Glomerular endothelial cell (primary cell): Measurements from ENCODE around the gene SPPL3. TPM values are rescaled to one million over a fixed set of nuclear protein-coding genes. Genes with fewer than 3 reads are reported as not detected.
"Not testable (repeated sequence)": the region's sequence is repeated elsewhere in the genome, so short reads cannot be mapped to it uniquely, and the experiment has no call there.

Experiments
- DNase-seq: peaks from one replicate; pipeline ENCODE4 v3.0.0-alpha.2; 2011; ENCODE audit warnings: low read depth, low spot score; ENCODE audit errors: extremely low read depth
- total RNA-seq: library from RNA; depleted of rRNA; stranded (reverse); fragments of >200 nt; gene quantifications from 2 replicates; pipeline ENCODE4 v1.2.3, GENCODE V29; 2015

SPPL3 gene
- total RNA-seq, 1 donor from 2014 or later, result 33.7 TPM

DNA sequence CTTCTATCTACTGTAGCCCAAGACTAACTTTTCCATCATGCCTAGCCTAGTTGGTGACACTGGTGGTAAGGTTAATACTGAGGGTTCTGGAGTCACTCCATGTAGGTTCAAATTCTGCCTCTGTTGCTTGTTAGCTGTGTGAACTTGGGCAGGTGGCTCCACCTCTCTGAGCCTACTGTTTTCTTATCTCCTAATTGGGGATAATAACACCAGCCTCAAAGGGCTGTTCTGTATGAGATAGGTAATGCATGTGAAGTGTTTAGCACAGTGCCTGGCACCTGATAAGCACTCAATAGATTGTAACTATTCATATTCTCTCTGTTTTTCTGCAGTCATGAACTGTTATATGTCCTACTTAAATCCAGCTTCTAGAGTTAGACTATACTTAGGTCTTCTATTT lies 17.5 kb upstream of the SPPL3 start:
- no peak for DNase-seq

DNA sequence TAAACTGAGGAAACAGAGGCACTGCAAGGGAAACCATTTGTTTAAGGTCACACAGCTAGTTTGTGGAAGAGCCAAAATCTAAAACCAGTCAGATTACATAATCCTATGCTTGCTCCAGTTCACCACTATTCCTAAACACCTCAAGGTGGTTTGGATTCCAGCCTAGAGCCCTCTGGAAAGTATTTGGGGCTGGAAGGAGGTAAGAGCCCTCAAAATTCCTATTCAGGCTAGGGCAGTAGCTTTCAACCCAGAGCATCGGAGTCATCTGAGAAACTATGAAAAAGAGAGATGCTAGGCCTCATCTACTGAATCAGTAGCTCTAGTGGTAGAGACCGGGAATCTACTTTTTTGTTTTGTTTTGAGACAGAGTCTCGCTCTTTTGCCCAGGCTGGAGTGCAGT lies 16.0 kb upstream of the SPPL3 start:
- DNase-seq, result no peak

DNA sequence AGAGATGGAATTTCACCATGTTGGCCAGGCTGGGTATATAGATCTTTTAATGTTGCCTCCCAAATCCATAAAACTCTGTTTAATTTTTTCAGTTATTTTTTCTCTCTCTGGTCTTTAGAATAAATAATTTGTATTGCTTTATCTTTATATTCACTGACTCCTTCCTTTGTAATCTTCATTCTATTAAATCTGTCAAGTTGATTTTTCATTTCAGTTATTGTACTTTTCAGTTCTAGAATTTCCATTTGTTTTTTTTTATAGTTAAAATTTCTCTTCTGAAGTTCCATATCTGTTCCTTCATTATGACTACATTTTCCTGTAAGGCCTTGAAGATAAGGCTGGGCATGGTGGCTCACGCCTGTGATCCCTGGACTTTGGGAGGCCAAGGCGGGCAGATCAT lies 13.6 kb upstream of the SPPL3 start:
- no peak for DNase-seq

DNA sequence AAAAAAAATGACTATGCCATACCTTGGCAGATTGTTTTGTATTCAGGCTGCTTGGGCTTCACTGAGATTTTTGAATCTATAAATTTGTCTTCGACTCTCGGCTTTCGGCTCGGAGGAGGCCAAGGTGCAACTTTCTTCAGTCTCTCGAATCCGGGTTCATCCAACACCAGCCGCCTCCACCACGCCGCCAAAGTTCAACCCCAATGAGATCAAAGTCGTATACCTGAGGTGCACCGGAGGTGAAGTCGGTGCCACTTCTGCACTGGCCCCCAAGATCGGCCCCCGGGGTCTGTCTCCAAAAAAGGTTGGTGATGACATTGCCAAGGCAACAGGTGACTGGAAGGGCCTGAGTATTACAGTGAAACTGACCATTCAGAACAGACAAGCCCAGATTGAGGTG lies 12.4 kb upstream of the SPPL3 start:
- no peak for DNase-seq

DNA sequence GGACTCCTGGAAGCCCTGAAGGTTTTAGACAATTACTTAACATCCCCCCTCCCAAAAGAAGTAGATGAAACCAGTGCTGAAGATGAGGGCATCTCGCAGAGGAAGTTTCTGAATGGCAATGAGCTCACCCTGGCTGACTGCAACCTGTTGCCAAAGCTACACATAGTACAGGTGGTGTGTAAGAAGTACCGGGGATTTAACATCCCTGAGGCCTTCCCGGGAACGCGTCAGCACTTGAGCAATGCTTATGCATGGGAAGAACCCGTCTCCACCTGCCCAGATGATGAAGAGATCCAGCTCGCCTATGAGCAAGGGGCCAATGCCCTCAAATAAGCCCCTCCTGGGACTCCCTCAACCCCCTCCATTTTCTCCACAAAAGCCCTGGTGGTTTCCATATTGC lies 10.6 kb upstream of the SPPL3 start:
- DNase-seq, result no peak

DNA sequence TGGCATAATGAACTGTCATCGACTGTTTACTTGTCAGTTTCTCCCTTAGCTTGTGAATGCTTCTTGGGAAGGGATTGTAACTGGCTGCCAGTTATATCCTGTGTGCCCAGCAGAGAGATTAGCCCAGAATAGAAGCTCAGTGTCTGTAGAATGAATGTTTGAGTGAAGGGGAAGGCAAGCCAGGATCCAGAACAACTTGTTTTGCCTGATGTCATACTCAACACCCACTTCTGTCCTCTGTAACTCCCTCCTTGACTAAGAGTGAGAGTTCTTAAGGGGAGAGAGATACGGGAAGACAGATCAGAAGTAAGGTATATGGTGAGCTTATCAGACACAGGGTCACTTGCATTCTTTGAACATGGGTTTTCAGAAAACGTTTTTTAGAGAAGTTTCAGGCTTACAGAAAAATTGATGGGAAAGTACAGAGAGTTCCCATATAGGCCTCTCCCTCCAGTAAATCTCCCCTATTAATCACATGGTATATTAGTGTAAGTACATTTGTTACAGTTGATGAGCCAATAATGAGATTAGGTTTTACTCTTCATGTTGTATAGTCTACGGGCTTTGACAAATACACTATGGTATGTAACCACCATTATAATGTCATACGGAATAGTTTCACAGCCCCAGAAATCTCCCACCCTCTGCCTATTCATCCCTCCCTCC lies 5.6 kb upstream of the SPPL3 start:
- no peak for DNase-seq

DNA sequence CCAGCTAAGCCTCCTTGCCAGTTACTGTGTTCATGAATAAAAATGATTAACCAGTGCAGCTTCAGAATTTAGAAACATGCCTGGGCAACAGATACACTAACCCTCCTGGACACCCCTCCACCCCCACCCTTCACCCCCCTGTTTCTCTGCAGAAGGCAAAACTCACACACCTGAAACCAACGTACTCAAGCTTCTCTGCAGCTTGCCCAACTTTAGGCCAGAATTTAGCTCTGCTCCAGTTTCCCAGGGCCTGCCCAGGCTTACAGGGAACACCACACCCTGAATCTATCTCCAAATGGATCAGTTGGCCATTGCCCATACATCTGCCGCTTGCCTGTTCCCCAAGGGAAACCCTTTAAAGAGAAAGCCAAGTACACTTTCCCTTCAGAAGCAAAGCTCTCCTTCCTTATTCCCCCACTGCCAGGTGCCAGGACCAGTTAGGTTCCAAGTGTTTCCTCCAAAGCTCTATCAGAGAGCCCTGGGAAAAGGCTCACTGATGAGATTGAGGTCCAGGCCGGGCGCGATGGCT lies 1.8 kb upstream of the SPPL3 start:
- no peak for DNase-seq

DNA sequence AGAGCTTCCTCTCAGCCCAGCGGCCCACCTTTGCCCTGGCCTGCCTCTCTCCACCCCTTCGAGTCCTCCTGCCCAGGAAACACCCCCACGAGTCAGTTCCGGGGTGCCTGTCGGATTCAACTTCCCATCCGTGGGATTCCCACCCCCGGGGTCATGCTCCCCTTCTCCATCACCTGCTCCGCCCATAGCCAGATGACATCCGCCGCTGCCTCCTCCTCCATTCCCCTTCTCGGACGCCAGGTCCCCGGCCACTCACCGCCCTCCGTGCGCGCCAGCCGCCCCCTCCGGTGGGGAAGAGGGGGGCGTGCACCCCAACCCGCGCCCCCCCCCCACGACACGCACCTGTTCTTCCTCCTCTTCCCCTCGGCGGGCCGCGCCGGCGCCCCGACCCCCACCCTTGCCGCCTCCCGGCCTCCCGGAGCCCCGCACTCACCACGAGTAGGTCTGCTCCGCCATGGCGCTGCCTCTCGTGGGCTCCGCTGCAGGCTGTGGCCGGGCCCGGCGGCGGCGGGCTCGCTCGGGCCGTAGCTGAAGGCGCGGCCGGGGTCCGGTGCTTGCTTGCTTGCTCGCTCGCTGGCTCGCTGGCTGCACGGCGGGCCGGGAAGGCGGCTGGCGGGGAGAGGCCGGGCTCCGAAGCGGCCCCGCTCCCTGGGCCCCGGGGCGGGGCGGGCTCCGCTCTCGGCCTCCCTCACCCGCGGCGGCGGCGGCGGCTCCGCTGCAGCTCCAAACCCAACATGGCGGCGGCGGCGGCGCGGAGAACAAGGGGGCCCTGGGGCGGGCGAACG lies 554 bp downstream of the SPPL3 start:
- no peak for DNase-seq

DNA sequence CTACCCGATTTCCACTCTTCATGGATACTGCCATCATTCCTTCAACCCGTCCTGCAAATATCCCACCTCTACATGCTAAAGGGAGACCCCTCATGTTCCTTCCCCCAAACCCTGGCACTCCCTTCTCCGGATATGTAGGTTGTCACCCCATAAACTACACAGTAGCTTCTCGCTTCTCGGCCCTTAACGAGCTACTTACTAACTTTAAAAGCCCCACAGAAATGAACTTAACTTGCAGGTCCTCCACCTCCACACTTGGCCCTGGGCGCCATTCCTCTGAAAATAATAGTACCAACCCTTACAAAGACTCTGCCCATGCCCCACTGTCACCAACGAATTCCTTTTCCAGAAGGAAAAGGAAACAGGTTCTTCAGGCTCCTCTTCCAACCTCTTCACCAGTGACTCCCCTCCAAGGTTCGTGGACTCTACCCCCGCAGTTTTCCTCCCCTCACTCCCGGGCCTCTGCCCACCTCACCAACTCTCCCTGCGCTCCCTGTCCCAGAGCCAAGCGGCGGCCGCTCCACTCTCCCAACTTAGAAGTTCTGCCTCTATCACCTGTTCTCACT lies 1.2 kb downstream of the SPPL3 start:
- no peak for DNase-seq

DNA sequence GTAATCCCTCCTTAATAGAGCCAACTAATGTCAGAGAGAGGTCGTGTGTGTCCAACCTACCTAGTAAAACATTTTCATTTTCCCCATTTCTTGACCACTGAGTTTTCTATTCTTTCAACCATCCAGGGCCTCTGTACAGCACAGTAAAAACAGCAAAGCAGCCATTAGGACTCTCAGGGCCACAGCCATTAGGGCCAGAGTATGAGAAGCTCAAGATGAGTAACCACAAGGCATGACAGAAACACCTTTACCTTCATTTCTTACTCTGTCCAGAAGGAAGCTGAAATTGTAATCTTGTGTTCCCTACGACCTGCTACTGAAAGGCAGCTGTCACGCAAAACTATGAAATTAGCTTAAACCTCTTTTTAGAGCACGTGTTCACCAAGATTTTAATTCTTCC lies 2.3 kb downstream of the SPPL3 start:
- no peak for DNase-seq

DNA sequence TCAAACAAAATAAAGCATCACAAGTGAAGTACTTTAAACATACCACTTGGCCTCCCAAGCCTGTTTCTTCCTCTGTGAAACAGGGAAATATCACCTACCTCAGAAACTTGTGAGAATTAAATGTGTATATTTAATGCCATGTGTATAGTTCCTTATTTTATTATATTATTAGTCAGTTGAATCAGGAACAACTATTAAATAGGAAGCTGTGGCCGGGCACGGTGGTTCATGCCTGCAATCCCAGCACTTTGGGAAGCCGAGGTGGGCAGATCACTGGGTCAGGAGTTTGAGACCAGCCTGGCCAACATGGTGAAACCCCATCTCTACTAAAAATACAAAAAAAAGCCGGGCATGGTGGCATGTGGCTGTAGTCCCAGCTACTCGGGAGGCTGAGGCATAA lies 3.1 kb downstream of the SPPL3 start:
- not testable (repeated sequence) for DNase-seq

DNA sequence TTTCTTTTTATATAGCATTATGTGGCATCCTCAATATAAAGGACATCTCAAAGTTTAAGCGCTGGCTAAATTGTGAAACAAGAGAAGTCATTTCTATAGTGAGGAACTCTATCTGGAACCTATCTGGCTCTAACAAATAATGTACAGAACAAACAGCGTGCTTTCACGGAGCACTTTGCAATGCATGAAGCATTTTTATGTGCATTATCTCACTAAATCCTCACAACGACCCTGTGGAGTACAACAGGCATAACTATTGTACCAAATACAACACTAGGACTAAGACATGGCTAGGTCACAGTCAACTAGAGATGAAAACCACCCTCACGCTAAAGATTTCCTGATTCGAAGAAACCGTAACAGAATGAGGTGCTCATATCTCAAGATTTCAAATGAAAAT lies 8.6 kb downstream of the SPPL3 start:
- DNase-seq, result no peak

DNA sequence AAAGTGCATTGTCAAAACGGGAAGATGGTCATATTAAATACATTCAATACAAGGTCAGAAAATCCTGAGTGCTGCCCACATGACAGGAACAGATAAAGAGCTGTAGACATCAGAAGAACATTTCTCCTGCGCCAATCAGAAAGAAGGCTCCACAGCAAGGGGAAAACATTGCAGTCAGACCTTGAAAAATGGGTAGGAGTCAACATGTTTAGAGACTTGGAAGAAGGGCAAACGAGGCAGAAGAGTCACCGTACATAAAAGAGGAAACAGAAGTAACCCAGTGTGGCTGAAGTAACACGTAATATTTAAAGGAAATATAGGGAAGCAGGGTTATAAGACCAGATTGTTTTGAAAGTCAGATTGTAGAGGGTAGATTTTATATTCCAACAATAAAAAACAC lies 11.9 kb downstream of the SPPL3 start:
- DNase-seq, result no peak

DNA sequence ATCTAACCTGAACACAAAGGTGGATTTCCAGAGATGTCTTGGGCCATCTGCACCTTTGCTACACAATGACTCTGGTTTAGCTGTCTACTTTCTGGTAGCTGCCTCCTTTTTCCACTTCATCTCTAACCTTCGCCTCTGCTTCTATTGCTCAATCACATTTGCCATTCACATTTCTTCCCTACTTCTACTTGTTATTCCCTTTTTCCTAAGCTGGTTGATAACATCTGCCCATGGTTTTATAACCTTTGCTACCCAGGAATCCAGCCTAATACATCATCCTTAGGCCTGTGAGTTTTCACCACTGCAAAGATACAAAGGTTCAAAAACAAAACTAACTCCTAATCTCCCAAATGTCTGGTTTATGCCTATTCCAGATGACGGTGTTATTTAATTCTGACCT lies 13.2 kb downstream of the SPPL3 start:
- DNase-seq, result no peak

DNA sequence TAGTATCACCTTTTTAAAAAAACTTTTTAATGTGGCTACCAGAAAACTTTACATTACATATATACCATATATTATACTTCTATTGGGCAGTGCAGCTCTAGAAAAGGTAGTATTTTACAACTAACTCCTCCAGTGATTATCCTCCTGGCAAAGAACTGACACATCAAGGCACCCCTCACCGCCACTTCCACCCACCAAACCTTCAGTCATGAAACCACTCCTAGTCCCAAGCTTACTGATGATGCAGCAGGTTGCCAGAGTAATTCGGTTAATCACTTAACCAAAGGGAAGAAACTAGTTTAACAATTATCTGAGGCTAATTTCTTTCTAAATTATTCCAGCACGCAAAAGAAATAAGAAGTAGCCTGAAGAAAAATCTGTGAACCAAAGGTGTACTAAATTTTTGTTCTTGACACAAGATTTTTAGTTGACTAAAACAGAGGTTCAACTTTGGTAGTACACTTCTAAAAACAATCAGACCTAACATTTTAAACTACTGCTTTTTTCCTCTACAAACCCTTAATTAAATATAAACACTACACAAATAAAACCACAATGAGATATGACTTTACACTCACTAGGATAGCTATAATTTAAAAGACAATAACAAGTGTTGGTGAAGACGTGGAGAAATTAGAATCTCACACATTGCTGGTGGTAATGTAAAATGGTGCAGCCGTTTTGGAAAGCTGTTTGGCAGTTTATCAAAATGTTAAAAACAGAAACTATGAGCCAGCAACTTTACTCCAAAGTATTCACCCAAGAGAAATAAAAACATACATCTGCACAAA lies 16.7 kb downstream of the SPPL3 start:
- no peak for DNase-seq

DNA sequence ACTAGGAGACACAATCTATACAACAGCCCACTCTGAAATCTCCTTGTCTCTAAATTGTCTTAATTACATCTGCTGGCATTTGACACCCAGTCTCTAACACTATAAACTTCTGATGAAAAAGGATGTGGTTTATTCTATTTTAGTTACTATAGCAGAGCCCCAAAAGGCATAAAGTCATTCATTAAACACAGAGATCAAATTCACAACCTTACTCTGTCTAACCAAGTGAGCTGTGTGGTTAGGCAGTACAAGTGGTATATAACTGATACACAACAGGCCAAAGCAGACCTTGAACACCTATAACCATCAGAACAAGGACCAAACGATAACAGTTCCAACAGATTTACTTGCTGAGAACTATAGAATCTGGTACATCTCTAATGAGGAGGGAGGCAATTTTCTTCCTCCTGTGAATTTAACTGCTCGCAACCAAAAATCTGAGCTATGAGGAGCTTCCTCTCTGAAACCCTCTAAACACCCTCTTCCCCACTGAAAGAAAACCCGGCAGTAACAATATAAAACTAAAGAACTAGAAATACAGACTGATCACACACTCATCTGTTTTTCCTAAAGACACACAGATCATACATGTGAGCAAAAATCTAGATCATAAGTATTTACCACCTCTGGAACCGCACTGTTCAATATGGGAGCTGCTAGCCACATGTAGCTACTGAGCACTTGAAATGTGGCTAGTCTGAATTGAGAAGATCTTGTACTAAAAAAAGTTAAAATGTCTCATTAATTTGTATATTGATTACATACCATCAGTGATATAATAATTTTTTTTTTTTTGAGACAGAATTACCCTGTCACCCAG lies 17.7 kb downstream of the SPPL3 start:
- no peak for DNase-seq

DNA sequence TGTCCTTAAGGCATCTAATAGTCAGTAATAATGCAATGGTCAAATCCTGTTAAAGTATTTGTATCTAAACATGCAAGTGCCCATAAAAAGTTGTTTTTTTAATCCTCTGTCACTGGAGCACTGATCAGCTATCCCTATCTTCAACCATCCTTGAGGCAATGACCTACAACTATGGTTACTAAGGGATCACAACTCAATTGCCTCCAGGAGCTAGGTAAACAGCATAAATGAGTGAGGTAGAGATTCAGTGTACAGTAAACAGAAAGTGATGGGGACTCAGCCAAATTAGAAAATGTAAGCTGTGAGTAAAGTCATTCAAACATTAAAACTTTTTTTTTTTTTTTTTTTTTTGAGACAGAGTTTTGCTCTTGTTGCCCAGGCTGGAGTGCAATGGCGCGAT lies 18.6 kb downstream of the SPPL3 start:
- DNase-seq, result no peak

DNA sequence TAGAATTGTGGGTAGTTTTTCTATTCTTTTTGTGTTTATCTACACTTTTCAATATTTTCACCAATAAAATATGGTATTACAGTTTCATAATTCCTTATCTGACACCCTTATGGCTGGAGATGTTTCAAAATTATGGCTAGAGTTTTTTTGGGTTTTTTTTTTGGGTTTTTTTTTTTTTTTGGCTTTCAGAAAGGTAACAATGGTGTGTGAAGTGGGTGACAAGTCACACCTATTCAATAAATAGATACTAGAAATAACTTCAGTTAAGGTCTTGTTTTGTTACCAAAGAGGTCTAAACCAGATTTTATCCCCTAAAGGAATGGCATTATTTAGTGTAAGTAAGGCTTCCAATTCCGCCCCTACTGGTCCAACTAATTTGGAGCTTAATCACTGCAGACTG lies 19.5 kb downstream of the SPPL3 start:
- no peak for DNase-seq

DNA sequence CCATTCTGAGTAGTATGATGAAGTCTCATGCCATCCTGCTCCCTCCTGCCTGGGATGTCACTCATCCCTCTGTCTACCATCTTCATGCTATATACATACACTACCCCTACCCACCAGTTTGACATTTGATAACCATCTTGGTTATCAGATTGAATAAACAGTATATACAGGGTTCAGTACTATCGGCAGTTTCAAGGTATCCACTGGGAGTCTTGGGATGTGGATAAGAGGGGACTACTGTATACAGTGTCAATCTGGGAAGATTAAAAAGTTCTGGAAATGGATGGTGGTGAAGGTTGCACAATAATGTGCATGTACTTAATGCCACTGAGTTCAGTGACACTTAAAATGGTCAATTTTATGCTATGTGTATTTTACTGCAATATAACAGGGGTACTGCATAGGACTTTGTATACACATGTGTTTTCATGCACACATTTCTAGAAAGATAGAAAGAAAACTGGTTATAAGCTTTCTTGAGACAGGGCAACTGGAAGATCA lies 22.1 kb downstream of the SPPL3 start:
- no peak for DNase-seq

DNA sequence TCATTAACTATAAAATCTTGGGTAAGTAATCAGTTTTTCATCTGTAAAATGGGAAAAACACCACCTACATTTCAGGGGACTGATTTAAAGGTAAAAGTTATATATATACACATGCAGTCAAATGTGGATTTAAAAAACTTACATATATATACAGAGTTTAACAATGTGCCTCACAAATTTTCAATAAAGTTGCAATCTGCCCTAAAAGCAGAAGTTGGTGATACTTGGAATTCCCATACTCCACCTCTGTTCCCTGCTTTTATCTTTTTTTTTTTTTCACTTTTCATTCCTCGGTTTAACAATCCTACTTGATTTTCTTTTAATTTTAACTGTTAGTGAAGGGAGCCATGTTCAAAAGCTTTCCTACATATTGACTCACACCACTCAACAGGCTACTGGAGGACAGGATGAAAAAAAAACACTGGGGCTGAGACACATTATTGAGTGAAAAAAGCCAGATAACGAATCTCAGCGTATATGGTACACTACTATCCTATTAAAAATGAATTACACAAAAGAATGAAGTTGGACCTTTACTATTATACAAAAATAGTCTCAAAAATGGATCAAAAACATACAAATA lies 24.3 kb downstream of the SPPL3 start:
- DNase-seq, result no peak
